ENCODE results near the gene HTT. TPM values are rescaled to one million over a fixed set of nuclear protein-coding genes. Genes with fewer than 3 reads are reported as not detected.

The HTT gene
- total and polyA plus RNA-seq, 12 donors = 16.1 to 77.1 (median 47.1) TPM

DNA sequence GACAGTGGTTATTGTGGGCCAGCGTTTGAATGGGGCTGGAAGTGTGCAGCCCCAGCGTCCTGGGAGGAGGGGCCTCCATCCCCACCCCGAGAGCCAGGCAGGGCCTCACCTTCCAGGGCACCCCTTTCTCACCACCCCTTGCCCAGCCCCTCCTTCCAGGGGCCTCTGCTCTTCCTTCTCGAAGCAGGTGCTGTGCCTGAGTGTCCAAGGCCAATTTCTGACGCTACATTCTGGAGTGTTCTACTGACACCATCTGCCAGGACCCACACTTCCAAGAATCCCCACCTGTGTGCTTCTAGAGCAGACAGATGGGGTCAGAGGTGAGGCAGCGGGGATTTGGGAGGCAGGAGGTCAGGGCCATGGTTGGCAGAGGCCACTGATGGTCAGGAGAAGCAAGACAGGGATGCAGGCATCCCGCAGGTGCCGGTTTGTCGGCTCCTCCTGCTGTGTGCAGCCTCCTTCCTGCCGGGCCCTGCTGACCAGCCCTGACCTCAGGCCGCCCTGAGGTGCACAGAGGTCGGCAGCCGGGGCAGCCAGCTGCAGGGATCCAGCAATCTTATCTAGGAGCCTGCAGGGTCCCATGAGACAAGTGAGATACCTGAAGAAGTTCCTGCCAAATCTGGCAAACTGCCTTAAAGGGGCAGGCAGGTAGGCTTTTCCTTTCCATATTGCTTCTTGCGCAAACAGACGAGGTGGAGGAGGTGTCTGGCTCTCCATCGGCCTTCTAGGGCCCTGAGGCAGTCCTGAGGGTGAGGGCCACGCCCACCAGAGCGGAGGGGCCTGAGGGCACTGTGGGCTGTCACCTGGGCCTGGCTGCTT is 193.3 kb downstream of the HTT start:
- H3K27me3 ChIP-seq = no peaks in the 10 kb centered on the region
- intact Hi-C loops (cut with DNase I) = no loop called here
- 78 to 88% (median 80%) methylated on average over 14 to 18 of the region's 18 CpGs for WGBS, 4 donors
- no peak overlapping the region for H3K27ac ChIP-seq
- DNase-seq = no peak
- no peak overlapping the region for H3K4me3 ChIP-seq
- no peaks in the 10 kb centered on the region for H3K36me3 ChIP-seq (replicated peaks in 1 of 2)
- no peaks in the 10 kb centered on the region for H3K4me1 ChIP-seq (replicated peaks in 1 of 2)
- H3K9me3 ChIP-seq (replicated peaks in 1 of 3) = no peaks in the 10 kb centered on the region
- no peak for TF ChIP-seq POLR2A (IDR thresholded peaks at IDR 0.05)
- TF ChIP-seq, protein P1, sequence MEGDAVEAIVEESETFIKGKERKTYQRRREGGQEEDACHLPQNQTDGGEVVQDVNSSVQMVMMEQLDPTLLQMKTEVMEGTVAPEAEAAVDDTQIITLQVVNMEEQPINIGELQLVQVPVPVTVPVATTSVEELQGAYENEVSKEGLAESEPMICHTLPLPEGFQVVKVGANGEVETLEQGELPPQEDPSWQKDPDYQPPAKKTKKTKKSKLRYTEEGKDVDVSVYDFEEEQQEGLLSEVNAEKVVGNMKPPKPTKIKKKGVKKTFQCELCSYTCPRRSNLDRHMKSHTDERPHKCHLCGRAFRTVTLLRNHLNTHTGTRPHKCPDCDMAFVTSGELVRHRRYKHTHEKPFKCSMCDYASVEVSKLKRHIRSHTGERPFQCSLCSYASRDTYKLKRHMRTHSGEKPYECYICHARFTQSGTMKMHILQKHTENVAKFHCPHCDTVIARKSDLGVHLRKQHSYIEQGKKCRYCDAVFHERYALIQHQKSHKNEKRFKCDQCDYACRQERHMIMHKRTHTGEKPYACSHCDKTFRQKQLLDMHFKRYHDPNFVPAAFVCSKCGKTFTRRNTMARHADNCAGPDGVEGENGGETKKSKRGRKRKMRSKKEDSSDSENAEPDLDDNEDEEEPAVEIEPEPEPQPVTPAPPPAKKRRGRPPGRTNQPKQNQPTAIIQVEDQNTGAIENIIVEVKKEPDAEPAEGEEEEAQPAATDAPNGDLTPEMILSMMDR (IDR thresholded peaks at IDR 0.05) = no peak

DNA sequence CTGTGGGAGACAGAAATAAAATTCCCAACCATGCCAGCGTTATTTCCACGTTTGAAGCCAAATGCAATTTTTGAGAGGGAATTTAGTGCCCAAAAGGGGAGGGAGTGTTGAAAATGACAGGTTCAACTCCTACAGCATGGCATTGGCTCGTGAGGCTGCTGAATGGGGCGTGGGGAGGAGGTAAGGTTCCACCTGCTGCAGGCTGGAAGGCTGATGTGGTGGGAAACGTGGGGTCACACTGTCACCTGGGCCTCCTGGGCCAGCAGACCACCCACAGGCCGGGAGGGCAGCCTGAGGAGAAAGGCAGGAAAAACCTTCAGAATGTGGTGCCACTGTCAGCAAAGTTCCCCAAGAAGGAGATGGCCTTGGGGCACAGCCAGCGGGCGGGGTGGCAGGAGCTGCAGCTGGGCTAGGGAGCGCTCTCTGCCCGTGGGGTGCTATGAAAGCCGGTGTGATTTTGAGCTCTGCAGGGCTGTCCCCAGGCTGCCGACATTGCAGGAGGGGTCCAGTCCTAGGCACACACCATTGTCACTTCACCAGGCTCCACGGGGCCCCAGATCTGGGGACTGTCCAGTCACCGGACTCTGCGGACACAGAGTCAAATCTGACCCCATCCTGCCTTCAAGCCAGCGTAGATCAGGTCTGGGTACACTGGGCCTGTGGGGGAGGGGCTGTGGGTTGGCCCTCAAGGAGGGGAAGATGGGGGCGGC is 194.1 kb downstream of the HTT start:
- TF ChIP-seq, protein P1 (IDR thresholded peaks at IDR 0.05) = no peak
- no peak for TF ChIP-seq POLR2A (IDR thresholded peaks at IDR 0.05)
- Histone ChIP-seq H3K27ac (no peak overlapping the region), H3K36me3 (replicated peaks in 1 of 2) (no peaks in the 10 kb centered on the region), H3K4me3 (no peak overlapping the region), H3K9me3 (replicated peaks in 1 of 3) (no peaks in the 10 kb centered on the region), H3K4me1 (replicated peaks in 1 of 2) (no peaks in the 10 kb centered on the region), H3K27me3 (no peaks in the 10 kb centered on the region)
- intact Hi-C loops (cut with DNase I) = no loop called here
- DNase-seq = peak in 2 of 7 donors; percentile 22 to 45
- 81 to 91% (median 84%) methylated on average over 6 to 17 of the region's 17 CpGs for WGBS, 4 donors

DNA sequence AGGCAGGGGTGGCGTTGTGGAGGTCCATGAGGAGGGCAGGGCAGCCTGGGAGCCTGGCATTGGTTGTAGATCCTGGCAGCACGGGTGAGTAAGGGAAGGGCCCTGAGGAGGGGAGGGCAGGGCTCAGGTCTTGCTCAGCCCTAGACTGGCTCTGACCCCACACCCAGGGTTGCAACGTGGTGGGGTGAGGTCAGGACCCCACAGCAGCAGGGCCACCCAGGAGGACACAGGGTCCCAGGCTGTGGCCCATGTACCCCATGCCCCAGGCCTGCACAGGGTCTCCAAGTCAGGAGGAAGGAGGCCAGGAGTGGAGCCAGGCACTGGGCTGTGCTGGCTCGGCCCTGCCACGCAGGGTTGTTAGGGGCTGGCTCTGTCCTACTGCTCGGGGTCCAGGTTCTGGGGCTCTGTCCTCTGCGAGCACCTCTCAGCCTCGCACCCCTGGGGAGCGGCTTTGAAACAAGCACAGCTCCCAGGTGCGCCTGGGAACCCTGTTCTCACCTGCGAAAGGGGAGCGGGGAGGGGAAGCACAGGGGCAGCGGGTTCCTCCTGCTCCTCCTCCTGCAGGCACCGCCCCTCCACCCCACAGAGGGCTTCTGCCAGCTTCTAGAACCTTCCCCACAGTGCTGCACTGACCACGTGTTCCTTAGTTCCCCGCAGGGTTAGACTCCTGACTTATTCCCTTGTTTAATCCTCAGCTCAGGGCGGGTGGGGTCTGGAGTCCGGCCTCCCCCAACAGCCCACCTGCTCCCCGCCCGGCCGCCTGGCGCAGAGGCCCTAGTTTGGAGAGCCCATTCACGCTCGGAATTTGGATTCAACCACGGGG is 194.8 kb downstream of the HTT start:
- H3K9me3 ChIP-seq (replicated peaks in 1 of 3) = no peaks in the 10 kb centered on the region
- no peak overlapping the region for H3K4me3 ChIP-seq
- TF ChIP-seq POLR2A (IDR thresholded peaks at IDR 0.05) = no peak
- TF ChIP-seq, protein P1 (IDR thresholded peaks at IDR 0.05) = no peak
- intact Hi-C loops (cut with DNase I) = no loop called here
- no peak overlapping the region for H3K27ac ChIP-seq
- WGBS, 4 donors = 87 to 92% (median 91%) methylated on average over 15 to 25 of the region's 25 CpGs
- no peaks in the 10 kb centered on the region for H3K4me1 ChIP-seq (replicated peaks in 1 of 2)
- no peak for DNase-seq
- H3K27me3 ChIP-seq = no peaks in the 10 kb centered on the region
- no peaks in the 10 kb centered on the region for H3K36me3 ChIP-seq (replicated peaks in 1 of 2)

All from adrenal gland (tissue), 12 donors.